Left renal cortex interstitium (tissue), 4 donors: ENCODE measurements around the gene RDH16. TPM values are rescaled to one million over a fixed set of nuclear protein-coding genes. Genes with fewer than 3 reads are reported as not detected.
"Not testable (repeated sequence)": the region's sequence is repeated elsewhere in the genome, so short reads cannot be mapped to it uniquely, and the experiment has no call there.

ENCODE experiments used
- DNase-seq, 4 donors: peaks; one replicate each; pipeline ENCODE4 v3.0.0-alpha.2; 2013; ENCODE audit warnings: low read depth in 4 of 4, low spot score in 2 of 4, missing footprints in 1 of 4
- polyA plus RNA-seq, 4 donors: library from polyadenylated mRNA; unstranded; fragments of 120-200 nt; gene quantifications; one replicate each; pipeline ENCODE4 v1.2.1, GENCODE V29; 2013; ENCODE audit not compliant: insufficient read length in 4 of 4

Gene RDH16
- polyA plus RNA-seq, 4 donors = 0.34 to 1.6 (median 0.85) TPM

DNA sequence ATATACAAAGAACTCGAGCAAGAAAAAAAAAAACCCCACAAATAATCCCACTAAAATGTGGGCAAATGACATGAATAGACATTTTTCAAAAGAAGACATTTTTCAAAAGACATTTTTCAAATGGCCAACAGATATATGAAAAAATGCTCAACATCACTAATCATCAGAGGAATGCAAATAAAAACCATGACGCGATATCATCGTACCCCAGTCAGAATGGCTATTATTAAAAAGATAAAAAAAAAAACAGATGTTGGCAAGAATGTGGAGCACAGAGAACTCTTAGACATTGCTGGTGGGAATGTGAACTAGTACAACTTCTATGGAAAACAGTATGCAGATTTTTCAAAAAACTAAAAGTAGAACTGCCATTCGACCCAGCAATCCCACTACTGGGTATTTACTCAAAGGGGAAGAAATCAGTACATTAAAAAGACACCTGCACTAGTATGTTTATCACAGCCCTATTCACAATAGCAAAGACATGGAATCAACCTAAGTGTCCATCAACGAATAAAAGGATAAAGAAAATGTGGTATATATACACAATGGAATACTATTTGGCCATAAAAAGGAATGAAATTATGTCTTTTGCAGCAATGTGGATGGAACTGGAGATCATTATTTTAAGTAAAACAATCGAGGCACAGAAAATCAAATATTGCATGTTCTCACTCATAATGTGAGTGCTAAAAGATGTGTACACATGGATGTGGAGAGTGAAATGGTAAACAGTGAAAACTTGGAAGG, 32.6 kb upstream of the RDH16 start:
- no peak for DNase-seq

- DNase-seq = no peak
Measured at GRCh38 chr12:56988207-56988739, 30.9 kb upstream of the RDH16 start.

GRCh38 chr12:56987551-56988053, 30.2 kb upstream of the RDH16 start:
- no peak for DNase-seq

GRCh38 chr12:56987011-56987410, 29.6 kb upstream of the RDH16 start:
- DNase-seq = no peak

DNA sequence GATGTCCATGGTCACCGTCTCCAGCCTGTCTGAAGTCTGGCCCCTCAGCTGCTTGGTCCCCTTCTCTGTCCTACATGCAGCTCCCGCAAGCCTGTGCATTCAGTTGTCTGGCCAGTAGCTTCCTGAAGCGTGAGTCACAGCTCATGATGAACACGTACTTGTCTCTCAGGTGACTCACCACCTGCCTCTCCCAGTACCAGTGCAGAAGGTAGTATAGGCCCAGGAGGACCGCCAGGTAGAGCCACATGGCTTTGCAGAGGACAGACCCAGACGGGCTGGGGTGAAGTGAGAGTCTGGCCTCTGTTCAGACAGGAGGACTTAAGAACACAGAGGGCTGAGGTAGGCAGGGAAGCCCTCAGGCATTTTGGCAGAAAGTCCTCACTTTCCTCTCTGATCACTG, 28.3 kb upstream of the RDH16 start:
- not testable (repeated sequence) for DNase-seq

DNA sequence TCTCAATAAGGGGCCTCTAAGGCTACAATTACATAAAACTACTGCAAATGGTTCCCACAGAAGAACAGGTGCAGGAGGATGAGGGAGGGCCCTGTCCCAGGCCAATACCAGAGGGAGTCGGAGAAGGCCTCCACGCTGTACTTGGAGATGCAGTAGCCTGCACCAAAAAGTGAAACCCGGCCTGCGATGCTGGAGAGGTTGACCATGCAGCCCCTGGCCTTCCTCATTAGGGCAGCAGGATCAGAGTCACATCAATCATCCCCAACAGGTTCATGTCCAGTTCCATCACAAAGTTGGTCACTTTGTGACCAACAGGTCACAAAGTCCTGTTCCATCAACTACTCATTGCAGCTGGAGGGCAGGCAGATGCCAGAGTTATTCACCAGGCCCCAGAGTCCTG, 26.0 kb upstream of the RDH16 start:
- no peak for DNase-seq

DNA sequence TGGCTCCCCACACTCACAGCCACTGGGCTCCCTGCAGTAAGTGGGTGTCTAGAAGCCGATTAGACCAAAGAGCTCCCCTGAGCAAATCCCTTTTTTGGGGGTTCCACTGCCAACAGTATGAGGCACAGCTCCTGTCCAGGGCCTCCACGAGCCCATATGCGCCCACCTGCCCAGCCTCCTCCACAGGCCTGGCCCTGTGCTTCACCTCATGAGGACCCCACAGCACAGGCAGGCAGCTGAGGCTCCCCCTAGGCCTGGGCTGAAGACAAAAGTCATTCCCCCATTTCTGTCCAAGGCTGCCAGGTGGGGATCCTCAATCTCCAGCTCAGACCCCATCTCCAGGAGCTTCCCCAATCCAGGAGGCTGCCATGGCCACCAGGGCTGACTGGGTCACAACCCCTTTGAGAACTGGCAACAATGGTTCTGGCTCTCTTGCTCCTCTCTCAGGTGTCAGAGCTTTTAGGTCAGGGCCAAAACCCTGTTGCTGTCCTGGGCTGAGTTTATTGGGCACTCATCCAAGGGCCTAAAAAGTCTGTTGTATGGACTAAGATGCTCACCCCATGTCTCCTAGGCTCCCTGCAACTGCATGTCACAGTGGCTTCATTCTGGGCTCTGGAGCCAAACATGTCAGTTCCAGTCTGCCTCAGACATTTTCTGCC, 25.3 kb upstream of the RDH16 start:
- DNase-seq = not testable (repeated sequence)

- DNase-seq = no peak
Measured at GRCh38 chr12:56980941-56981530, 23.6 kb upstream of the RDH16 start.

- no peak for DNase-seq
Measured at GRCh38 chr12:56980268-56980667, 22.9 kb upstream of the RDH16 start.

DNA sequence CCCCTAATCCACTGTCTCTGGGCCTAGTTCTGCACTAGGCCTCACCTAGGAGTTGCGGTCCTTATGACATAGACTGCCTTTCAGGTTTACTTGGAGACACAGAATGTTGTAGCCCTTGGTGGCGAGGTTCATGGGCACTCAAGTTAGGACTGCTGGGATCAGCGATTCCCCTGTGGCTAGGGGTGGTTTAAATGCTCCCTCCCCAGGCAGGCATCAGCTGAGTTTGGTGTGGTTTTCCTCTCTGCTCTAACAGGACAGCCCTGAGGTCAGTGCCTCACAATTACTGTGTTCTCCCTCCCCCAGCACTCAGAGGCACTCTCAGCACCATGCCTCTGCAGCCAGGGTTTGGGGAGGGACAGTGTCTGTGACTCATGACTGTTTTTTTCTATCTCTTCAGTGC, 22.2 kb upstream of the RDH16 start:
- DNase-seq = no peak

DNA sequence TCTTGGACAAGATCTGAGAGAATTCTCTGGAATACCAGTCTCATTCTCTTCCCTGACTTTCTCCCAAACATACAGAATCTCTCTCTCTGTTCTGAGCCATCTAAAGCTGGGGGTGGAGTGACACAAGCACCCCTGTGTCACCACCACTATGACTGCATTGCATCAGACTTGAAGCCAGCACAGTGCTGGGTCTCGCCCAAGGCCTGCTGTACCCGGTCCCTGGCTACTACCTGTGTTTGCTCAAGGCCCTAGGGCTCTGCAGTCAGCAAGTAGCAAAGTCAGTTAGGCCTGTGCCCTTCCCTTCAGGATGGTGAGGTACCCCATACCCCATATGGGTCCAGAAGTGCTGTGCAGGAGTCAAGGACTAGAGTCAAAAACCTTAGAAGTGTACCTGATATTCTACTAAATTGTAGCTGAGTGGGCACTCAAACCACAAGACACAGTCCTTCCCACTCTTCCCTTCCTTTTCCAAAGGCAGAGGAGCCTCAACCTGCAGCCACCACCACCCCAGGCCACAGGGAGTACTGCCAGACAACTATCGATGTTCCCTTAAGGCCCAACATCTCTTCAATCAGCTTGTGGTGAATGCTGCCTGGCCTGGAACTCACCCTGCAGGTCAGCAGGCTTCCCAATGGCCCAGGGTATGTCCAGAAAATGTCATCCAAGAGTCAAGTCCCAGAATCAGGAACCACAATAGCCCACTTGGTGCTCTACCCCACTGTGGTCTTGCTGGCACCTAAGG, 21.2 kb upstream of the RDH16 start:
- DNase-seq = no peak

DNA sequence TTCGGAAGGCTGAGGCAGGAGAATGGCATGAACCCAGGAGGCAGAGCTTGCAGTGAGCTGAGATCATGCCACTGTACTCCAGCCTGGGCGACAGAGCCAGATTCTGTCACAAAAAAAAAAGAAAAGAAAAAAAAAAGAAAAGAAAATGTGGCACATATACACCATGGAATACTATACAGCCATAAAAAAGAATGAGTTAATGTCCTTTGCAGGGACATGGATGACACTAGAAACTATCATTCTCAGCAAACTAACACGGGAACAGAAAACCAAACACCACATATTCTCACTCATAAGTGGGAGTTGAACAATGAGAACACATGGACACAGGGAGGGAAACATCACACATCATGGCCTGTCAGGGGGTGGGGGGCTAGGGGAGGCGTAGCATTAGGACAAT, 20.0 kb upstream of the RDH16 start:
- not testable (repeated sequence) for DNase-seq

DNA sequence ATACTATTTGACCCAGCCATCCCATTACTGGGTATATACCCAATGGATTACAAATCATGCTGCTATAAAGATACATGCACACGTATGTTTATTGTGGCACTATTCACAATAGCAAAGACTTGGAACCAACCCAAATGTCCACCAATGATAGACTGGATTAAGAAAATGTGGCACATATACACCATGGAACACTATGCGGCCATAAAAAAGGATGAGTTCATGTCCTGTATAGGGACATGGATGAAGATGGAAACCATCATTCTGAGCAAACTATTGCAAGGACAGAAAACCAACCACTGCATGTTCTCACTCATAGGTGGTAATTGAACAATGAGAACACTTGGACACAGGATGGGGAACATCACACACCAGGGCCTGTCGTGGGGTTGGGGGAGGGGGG, 16.8 kb upstream of the RDH16 start:
- DNase-seq = not testable (repeated sequence)

DNA sequence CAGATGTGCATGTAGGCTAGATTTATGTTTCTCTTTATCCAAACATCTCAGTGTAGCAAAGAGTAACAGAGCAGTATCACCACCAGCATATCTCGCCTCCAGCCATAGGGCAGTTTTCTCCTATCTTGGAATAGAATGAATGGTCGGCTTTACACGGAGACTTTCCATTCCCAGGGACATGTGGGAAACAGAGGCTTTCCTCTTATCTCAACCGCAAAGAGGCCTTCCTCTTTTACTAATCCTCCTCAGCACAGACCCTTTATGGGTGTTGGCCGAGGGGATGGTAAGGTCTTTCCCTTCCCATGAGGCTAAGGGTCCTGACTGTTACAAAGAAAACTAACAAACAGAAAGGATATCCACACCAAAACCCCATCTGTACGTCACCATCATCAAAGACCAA, 11.5 kb upstream of the RDH16 start:
- not testable (repeated sequence) for DNase-seq

DNA sequence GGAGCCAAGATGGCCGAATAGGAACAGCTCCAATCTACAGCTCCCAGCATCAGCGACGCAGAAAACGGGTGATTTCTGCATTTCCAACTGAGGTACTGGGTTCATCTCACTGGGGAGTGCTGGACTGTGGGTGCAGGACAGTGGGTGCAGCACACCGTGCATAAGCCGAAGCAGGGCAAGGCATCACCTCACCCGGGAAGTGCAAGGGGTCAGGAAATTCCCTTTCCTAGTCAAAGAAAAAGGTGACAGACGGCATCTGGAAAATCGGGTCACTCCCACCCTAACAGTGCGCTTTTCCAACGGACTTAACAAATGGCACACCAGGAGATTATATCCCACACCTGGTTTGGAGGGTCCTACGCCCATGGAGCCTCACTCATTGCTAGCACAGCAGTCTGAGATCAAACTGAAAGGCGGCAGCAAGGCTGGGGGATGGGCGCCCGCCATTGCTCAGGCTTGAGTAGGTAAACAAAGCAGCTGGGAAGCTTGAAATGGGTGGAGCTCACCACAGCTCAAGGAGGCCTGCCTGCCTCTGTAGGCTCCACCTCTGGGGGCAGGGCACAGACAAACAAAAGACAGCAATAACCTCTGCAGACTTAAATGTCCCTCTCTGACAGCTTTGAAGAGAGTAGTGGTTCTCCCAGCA, 8.7 kb upstream of the RDH16 start:
- not testable (repeated sequence) for DNase-seq

GRCh38 chr12:56965124-56965523, 7.7 kb upstream of the RDH16 start:
- DNase-seq = not testable (repeated sequence)

DNA sequence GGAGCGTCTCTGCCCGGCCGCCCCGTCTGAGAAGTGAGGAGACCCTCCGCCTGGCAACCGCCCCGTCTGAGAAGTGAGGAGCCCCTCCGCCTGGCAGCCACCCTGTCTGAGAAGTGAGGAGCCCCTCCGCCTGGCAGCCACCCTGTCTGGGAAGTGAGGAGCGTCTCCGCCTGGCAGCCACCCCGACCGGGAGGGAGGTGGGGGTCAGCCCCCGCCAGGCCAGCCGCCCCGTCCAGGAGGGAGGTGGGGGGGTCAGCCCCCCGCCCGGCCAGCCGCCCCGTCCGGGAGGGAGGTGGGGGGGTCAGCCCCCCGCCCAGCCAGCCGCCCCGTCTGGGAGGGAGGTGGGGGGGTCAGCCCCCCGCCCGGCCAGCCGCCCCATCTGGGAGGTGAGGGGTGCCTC, 6.1 kb upstream of the RDH16 start:
- DNase-seq = not testable (repeated sequence)

DNA sequence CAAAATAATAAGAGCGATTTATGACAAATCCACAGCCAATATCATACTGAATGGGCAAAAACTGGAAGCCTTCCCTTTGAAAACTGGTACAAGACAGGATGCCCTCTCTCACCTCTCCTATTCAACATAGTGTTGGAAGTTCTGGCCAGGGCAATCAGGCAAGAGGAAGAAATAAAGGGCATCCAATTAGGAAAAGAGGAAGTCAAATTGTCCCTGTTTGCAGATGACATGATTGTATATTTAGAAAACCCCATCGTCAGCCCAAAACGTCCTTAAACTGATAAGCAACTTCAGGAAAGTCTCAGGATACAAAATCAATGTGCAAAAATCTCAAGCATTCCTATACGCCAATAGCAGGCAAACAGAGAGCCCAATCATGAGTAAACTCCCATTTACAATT, 4.8 kb upstream of the RDH16 start:
- not testable (repeated sequence) for DNase-seq

GRCh38 chr12:56958422-56958821, 1.0 kb upstream of the RDH16 start:
- DNase-seq = no peak

- DNase-seq = no peak
Measured at GRCh38 chr12:56955631-56956256, 1.7 kb downstream of the RDH16 start.
